NOMO-1 treated with DMSO at 0.1 percent for 48 hours (cell line): ENCODE data around the gene NKAIN2.

Experiments
- DNase-seq: peaks from one replicate; lab custom pipeline; 2025; ENCODE audit not compliant: unreplicated experiment; lab: John Stamatoyannopoulos, UW

NKAIN2 gene

GRCh38 chr6:124478906-124479305, 675.2 kb downstream of the NKAIN2 start:
- DNase-seq: no peak

GRCh38 chr6:124479991-124480430, 676.3 kb downstream of the NKAIN2 start:
- no peak for DNase-seq

- no peak for DNase-seq
These were observed 678.4 kb downstream of the NKAIN2 start for GRCh38 chr6:124482071-124482491.

- peak; percentile 60 for DNase-seq
These were observed 684.2 kb downstream of the NKAIN2 start for GRCh38 chr6:124487623-124488431.

GRCh38 chr6:124490122-124490521, 686.5 kb downstream of the NKAIN2 start:
- DNase-seq: no peak

GRCh38 chr6:124493259-124493658, 689.6 kb downstream of the NKAIN2 start:
- no peak for DNase-seq

GRCh38 chr6:124494956-124495664, 691.4 kb downstream of the NKAIN2 start:
- no peak for DNase-seq

GRCh38 chr6:124495665-124496190, 692.1 kb downstream of the NKAIN2 start:
- no peak for DNase-seq

- no peak for DNase-seq
These were observed 692.7 kb downstream of the NKAIN2 start for GRCh38 chr6:124496334-124496733.

GRCh38 chr6:124512431-124512830, 708.8 kb downstream of the NKAIN2 start:
- DNase-seq: no peak

GRCh38 chr6:124517339-124517738, 713.7 kb downstream of the NKAIN2 start:
- no peak for DNase-seq

GRCh38 chr6:124520514-124520913, 716.8 kb downstream of the NKAIN2 start:
- DNase-seq: no peak

- peak; percentile 61 for DNase-seq
These were observed 718.7 kb downstream of the NKAIN2 start for GRCh38 chr6:124522335-124522734.

- no peak for DNase-seq
These were observed 721.0 kb downstream of the NKAIN2 start for GRCh38 chr6:124524491-124525200.

- peak; percentile 83 for DNase-seq
These were observed 727.3 kb downstream of the NKAIN2 start for GRCh38 chr6:124530926-124531325.

- no peak for DNase-seq
These were observed 731.6 kb downstream of the NKAIN2 start for GRCh38 chr6:124535299-124535698.

- DNase-seq: no peak
These were observed 732.1 kb downstream of the NKAIN2 start for GRCh38 chr6:124535746-124536145.

GRCh38 chr6:124536157-124536841, 732.6 kb downstream of the NKAIN2 start:
- no peak for DNase-seq

- DNase-seq: no peak
These were observed 733.2 kb downstream of the NKAIN2 start for GRCh38 chr6:124536842-124537191.

- DNase-seq: peak; percentile 83
These were observed 735.4 kb downstream of the NKAIN2 start for GRCh38 chr6:124539096-124539495.

GRCh38 chr6:124541573-124541972, 737.9 kb downstream of the NKAIN2 start:
- no peak for DNase-seq
